ENCODE data around the gene SLC25A10.

DNA sequence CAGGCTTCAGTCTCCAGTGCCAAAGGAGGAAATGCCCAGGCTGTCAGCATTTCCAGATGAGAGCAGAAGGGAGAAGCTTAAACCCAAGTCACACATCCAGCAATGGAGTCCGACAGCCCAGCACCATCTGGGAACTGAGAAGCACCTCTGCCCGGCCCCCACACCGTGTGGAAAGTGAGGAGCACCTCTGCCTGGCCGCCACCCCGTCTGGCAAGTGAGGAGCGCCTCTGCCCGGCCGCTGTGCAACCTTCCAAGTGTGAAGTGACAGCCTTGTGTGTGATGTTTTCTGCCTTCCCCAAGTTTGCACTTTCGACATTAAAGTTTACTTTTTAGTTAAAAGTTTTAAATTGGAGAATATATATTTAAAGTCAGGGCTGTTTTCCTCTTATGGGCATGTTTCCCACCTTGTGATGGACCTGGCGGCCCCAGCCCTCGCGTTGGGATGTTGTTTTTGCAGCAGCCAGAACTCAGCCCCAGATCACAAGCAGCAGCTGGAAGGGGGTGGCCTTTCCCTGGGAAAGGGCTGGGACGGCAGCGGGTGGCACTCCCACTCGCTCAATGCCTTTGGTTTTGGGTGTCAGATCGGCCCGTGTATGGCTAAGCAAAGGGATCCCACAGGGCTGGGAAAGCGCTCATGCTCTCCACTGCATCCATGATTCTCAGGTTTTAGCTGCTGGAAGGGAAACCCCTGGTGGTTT lies 38.4 kb upstream of the SLC25A10 start:
- TF ChIP-seq, protein P1, sequence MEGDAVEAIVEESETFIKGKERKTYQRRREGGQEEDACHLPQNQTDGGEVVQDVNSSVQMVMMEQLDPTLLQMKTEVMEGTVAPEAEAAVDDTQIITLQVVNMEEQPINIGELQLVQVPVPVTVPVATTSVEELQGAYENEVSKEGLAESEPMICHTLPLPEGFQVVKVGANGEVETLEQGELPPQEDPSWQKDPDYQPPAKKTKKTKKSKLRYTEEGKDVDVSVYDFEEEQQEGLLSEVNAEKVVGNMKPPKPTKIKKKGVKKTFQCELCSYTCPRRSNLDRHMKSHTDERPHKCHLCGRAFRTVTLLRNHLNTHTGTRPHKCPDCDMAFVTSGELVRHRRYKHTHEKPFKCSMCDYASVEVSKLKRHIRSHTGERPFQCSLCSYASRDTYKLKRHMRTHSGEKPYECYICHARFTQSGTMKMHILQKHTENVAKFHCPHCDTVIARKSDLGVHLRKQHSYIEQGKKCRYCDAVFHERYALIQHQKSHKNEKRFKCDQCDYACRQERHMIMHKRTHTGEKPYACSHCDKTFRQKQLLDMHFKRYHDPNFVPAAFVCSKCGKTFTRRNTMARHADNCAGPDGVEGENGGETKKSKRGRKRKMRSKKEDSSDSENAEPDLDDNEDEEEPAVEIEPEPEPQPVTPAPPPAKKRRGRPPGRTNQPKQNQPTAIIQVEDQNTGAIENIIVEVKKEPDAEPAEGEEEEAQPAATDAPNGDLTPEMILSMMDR (IDR thresholded peaks at IDR 0.05) = no peak
- TF ChIP-seq POLR2A (IDR thresholded peaks at IDR 0.05) = no peak
- no peak for TF ChIP-seq EP300 (IDR thresholded peaks at IDR 0.05)
